Measurements from ENCODE around the gene IGFN1. TPM values are rescaled to one million over a fixed set of nuclear protein-coding genes. Genes with fewer than 3 reads are reported as not detected.

IGFN1 gene
- total and polyA plus RNA-seq, 2 donors (not counting 3 experiments of a cell fraction or from before 2014, with no cell fraction given): not detected

DNA sequence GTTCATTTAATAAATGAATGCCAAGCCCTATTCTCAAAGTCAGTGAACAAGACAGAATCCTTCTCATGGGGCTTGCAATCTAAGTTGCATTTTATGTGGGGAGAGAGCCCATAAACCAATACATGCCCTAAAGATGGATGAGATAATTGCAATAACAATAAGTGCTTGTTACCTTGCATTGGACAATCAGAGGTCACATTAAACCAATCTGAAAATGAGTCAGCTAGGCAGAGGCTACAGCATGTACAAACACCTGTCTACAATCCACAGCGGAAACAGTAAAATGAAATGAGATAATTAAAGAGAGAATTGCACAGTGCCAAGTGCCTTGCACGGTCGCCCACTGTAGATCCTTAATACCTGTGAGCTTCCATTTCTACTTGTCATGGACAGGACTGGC lies 7.4 kb upstream of the IGFN1 start:
- Histone ChIP-seq H3K4me3 (replicated peaks in 1 of 3; ENCODE audit: insufficient read depth in 1 of 3, low read depth in 1 of 3, low read length in 3 of 3) (no peak overlapping the region), H3K9ac (replicated peaks; ENCODE audit: extremely low read depth, insufficient read depth, low read length) (no peak overlapping the region), H3K9me1 (replicated peaks; ENCODE audit: control insufficient read depth, extremely low read depth, insufficient read depth, low read length) (no peaks in the 10 kb centered on the region), H3K9me3 (replicated peaks; ENCODE audit: control insufficient read depth, insufficient read depth, low read length) (no peaks in the 10 kb centered on the region), H3K79me2 (ENCODE audit: control insufficient read depth, insufficient read depth, low read length) (no peaks in the 10 kb centered on the region), H3K27ac (ENCODE audit: insufficient read depth, low read depth, low read length) (no peak overlapping the region), H3K4me1 (ENCODE audit: control insufficient read depth, extremely low read depth, insufficient read depth, low read length) (no peaks in the 10 kb centered on the region), H3K27me3 (ENCODE audit: control insufficient read depth in 2 of 2, insufficient read depth in 2 of 2, low read length in 2 of 2) (peaks cover 6 to 22% of the 10 kb centered on the region in 2 experiments), H3K4me2 (ENCODE audit: insufficient read depth, low read length) (no peak overlapping the region), H4K20me1 (replicated peaks; ENCODE audit: control insufficient read depth, extremely low read depth, insufficient read depth, low read length) (no peaks in the 10 kb centered on the region), H2AFZ (ENCODE audit: low read depth, low read length) (no peak overlapping the region), H3K36me3 (ENCODE audit: control insufficient read depth in 2 of 2, extremely low read depth in 1 of 2, insufficient read depth in 2 of 2, low read length in 2 of 2) (no peaks in the 10 kb centered on the region)
- CTCF ChIA-PET: no interaction called here
- no peak for FAIRE-seq
- no TSS peak for BruUV-seq (replicated peaks)
- no peak for DNase-seq (ENCODE audit: low read depth, low spot score)
- dilution Hi-C loops (cut with MboI; ENCODE audit: extremely low pct_ligation_motif_present, low sequenced_read_pairs): no loop called here
- intact Hi-C loops (cut with micrococcal nuclease): no loop called here
- POLR2A ChIA-PET: no interaction called here
- TF ChIP-seq GATA2 (IDR thresholded peaks at IDR 0.05; ENCODE audit: insufficient read depth, insufficient read length, low read depth, low read length) (no peak), POLR2A (IDR thresholded peaks at IDR 0.05; ENCODE audit: low read depth, low read length) (no peak), POLR2AphosphoS5 (IDR thresholded peaks at IDR 0.05; ENCODE audit: insufficient read depth, low read depth, low read length) (no peak), JUN (IDR thresholded peaks at IDR 0.05; ENCODE audit: borderline replicate concordance, insufficient read depth, insufficient read length, low read depth) (no peak), MYC (IDR thresholded peaks at IDR 0.05; ENCODE audit: low read depth, low read length) (no peak), FOS (IDR thresholded peaks at IDR 0.05; ENCODE audit: borderline replicate concordance, insufficient read depth, low read length) (no peak), CTCF (IDR thresholded peaks at IDR 0.05; ENCODE audit: extremely low read depth in 1 of 2, insufficient read depth in 1 of 2, low read depth in 1 of 2, low read length in 2 of 2) (no peak), EZH2 (IDR thresholded peaks at IDR 0.05; ENCODE audit: borderline replicate concordance, low read depth, low read length, severe bottlenecking) (no peak)
- TF ChIP-seq, protein P1, sequence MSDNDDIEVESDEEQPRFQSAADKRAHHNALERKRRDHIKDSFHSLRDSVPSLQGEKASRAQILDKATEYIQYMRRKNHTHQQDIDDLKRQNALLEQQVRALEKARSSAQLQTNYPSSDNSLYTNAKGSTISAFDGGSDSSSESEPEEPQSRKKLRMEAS (IDR thresholded peaks at IDR 0.05; ENCODE audit: insufficient read depth, insufficient read length): no peak

Data from endothelial cell of umbilical vein (primary cell).